GM21528 (cell line): ENCODE results near the gene FLT1.

ENCODE experiments used
- ATAC-seq: cut with Tn5 transposase; IDR thresholded peaks from one replicate; pipeline ENCODE4 v1.9.1; 2021; ENCODE audit warnings: mild to moderate bottlenecking, moderate library complexity; ENCODE audit not compliant: unreplicated experiment, low FRiP score

Gene FLT1

DNA sequence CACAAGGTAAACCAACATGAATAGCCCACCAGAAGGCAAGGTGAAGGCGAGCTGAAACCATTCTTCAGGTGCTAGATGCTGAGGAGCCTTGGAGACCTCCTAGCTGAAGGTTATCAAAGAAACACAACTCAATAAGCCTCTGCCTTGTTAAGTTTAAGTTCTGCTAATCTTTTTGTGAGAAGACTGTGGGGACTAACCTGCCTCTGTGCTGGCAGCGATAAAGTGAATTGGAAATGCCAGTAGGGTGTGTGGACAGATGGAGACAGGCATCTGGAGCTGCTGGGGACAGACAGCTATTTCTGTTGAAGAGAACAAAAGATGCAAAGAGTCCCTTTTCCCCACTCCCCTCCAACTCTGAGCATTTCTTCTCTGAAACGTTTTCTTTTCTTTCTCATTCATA lies 33.5 kb upstream of the FLT1 start:
- no peak for ATAC-seq

DNA sequence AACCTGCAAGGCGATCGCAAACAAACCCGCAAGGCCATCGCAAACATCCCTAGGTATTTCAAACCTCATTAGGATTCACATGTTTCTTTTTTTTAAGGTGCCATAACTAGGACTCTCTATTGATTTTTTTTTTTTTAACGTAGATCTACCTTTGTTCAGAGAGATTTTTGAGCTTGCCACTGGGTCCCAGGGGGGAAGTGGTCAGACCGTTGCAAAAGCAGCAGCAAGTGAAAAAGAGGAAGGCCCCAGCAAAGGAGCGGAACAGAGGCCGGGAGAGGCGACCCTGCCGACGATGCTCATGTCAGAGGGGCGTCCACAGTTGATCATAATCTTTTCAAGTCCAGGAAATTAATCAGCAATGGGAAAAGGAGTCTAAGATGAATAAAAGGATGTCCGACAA lies 32.7 kb upstream of the FLT1 start:
- no peak for ATAC-seq

- ATAC-seq, result no peak
Observed at GRCh38 chr13:28526876-28527275, 31.9 kb upstream of the FLT1 start.

GRCh38 chr13:28522871-28523270 lies 27.9 kb upstream of the FLT1 start:
- ATAC-seq, result no peak

GRCh38 chr13:28513745-28514144 lies 18.8 kb upstream of the FLT1 start:
- no peak for ATAC-seq

- ATAC-seq, result no peak
Observed at GRCh38 chr13:28510542-28510941, 15.6 kb upstream of the FLT1 start.

- no peak for ATAC-seq
Observed at GRCh38 chr13:28510066-28510465, 15.1 kb upstream of the FLT1 start.

DNA sequence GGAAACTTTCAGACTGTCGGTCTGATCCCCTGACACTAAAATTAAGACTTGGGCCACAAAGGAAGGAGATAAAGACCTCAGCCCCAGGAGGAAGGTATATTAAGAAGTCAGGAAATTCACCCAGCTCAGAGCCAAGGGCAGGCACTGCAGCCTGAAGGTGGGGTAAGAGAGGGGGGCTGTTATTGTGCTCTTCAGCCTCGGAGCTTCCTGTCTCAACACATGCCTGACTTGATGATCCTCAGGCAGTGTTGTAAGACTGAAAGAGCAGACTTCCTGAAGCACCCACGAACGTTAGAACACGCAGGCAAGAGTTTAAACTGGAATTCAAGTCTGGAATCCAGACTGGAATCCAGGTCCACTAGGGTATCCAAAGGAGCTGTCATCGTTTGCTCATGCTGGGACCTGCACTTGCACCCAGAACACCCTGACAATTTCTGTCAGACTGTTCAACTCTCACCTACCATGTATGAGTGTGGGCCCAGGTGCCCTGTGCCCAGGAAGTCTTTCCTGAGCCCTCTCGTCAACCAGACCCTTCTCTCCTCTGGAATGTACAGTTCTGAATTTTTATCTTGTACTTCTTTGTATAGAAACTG lies 10.7 kb upstream of the FLT1 start:
- no peak for ATAC-seq

- ATAC-seq, result no peak
Observed at GRCh38 chr13:28503182-28503967, 8.4 kb upstream of the FLT1 start.

GRCh38 chr13:28501547-28501946 lies 6.6 kb upstream of the FLT1 start:
- ATAC-seq, result no peak

DNA sequence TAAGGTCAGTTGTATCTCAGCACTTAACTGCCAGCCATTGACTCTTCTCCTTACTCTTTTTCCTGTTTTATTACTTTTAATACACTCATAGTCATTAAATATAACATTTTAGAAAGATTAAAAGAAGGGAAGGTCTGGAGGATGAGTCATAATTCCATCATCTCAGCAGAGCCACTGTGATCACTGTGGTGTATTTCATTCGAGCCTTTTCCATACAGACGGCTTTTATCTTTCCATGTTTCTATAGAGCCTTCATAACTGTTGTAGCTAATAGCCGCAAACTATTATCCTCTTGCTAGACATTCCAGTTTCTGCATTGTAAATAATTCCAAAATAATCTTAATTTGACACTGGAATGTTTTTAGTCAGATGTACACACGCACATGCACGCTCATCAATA lies 4.7 kb upstream of the FLT1 start:
- ATAC-seq, result no peak

DNA sequence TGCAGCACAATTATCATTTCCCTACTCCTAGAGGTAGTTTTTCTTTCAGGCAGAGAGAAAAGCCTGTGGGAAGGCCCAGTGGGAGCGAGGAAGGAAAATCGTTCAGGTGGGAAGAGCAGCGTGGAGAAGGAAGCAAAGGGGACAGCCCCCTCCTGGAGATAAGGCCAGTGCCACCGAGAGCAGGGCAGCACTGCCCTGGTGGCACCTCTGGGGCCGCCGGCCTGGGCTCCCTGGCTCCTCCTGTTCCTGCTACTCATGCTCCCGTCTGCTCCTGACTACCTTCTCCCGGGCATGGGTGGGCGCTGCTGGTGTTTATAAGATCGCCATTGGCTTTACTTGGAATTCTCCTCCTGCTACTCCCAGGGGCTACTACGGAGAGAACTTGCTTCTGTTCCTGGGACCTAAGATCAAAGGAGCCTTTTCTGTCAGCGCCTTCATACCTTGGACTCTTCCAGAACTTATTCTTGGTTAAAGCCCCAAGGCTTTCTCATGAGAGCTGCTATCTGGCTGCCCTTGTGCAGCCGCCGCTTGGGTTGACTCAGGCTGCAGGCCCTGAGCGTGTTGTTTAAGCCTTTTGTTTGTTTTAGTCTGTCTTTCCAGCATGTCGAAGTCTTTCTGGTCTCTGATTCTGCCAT lies 3.7 kb upstream of the FLT1 start:
- no peak for ATAC-seq

DNA sequence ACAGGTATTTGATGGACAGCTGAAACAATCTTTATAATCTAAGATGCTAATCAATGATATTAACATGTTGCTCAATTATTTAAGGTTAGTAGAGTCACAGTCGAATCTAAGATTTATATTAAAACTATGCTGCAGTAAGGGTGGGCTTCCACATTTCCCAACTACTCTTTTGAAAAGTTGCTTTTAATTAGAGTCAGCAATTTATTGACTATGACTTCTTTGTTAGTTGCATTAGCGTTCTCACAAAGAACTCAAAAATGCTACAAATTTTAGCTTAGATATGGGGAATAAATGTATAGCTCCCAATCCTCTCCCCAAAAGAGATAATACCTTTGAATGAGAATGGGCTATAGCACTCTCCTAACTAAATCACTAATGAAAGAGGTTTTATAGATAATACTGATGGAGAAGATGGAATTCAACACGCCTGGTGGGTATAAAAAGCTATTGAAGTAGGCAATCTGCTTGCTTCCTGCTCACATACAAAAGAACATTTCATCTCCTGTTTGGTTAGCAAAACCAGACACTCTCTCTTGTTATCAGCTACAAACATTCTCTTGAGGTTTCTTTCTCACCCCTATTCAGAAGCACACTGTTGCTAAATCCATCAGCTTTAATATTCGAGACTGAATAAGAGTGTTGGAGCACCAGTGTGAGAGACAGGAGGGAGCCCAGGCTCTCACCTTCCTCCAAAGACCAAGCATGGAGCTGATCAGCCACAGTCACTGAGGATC lies 2.4 kb upstream of the FLT1 start:
- ATAC-seq, result no peak

DNA sequence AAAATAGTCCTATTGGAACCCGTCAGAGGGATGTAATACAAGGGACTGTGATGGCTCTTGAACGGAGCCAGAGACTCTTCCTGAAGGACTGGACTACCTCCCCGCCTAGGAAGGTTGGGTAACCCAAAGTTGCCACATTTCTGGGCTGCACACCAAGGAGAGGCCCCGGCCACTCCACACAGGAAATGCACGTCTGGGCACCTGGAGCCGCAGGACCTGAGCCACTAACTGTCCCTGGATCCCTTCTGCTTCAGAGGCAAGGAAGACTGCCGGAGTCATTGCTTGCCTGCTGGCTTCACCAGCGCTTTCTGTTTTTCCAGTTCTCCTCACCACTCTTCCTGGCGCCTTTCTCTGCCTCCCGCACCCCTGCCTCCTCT lies 1.2 kb upstream of the FLT1 start:
- ATAC-seq, result no peak

GRCh38 chr13:28495538-28496187 lies 735 bp upstream of the FLT1 start:
- ATAC-seq, result no peak

DNA sequence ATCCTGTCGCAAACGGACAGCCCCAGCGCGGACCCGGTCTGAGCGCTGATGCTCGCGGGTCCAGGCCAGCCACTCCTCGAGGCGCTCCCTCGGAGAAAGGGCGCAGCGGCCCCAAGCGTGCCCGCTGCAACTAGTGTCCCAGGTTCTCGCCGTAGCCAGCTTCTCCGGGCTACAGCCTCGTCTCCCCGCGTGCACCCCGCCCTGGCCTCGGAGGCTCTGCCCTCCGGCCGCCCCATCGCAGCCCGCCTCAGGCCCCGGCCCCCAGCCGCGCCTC lies 487 bp downstream of the FLT1 start:
- no peak for ATAC-seq

DNA sequence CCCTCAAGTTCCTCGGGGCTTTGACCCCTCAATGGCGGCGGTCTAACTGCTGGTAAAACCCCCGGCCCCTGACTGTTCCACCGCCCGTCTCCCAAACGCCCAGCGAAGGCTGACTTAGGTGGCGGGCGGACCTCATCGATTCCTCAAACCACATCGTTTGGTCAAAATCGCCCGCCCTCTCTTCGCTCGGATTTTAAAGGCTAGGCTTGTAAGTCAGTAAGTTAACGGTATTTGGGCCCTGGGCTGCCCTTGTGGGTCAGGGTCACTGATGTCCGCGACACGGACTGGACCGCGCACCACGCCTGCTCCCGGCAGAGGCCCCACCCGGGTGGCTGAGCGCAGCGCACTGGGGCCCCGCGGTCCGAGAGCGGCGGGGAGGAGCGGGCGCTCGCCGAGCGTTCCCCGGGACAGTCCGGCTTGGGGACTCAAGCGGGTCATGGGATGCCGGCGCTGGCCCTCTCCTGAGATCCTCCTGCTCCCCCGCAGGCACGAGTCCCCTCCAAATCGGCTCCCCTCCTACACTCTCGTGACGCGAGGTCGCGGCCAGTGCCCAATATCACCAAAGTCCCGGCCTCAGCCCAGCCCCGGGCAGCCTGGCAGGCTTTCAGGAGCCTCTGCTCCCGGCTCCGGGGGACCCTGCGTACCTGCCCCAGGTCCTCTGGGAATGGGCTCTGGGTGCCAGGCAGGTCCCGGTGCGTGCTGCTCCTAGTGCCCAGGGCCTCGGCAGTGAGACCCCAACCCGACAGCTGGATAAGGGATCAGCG lies 1.0 kb downstream of the FLT1 start:
- ATAC-seq, result no peak

GRCh38 chr13:28492569-28493367 lies 2.2 kb downstream of the FLT1 start:
- no peak for ATAC-seq

GRCh38 chr13:28490061-28490460 lies 4.9 kb downstream of the FLT1 start:
- ATAC-seq, result no peak

DNA sequence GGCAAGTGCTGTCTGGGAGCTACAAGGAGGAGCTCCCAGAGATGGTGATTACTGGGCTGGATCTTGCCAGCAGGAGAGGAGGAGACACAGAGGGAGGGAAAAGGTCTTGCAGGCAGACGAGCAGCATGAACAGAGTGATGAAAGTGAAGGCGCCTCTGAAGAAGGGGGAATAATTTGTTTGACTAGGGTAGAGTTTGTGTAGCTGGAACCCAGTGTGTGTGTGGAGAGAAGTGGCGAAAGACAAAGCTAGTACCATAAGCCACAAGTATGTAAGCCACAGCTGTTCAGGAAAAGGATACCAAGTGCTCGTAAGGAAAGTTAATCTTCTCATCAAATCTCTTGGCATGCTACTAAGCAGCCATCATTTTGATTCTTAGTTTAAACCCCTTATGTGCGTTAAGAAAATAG lies 5.4 kb downstream of the FLT1 start:
- no peak for ATAC-seq
